Muscle of arm (tissue), 12 donors: ENCODE results near the gene MGLL. TPM values are rescaled to one million over a fixed set of nuclear protein-coding genes. Genes with fewer than 3 reads are reported as not detected.
A peak's percentile ranks its signal among the peaks of the same experiment; 100 is the strongest.

Experiments
- DNase-seq: peaks from one replicate; pipeline ENCODE4 v3.0.0-alpha.2; 2013
- polyA plus RNA-seq, 12 donors: library from polyadenylated mRNA; unstranded; fragments of 120-200 nt; gene quantifications; one replicate each; pipeline ENCODE4 v1.2.1, GENCODE V29; 2013; ENCODE audit not compliant: insufficient read length in 12 of 12

MGLL gene
- polyA plus RNA-seq, 12 donors: 16.2 to 29.9 (median 24.6) TPM; not detected in 1

DNA sequence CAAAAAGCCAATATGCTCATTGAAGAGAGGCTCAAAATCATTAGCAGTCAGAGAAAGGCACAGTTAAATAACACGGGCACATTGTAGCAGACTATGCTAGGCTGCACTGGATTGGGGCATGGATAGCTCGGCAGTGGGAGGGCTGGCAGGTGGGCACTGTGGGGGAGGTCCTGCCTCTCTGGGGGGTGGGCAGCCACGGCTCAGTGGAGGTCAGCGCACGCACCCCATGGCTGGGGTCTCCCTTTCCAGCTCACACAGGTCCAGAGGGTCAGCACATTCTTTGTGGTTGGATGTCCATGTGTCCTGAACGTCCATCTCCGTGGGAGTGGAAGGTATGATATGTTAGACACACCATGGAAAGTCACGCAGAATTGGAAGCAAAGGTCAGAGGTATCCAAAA, 18.4 kb upstream of the MGLL start:
- DNase-seq: no peak

DNA sequence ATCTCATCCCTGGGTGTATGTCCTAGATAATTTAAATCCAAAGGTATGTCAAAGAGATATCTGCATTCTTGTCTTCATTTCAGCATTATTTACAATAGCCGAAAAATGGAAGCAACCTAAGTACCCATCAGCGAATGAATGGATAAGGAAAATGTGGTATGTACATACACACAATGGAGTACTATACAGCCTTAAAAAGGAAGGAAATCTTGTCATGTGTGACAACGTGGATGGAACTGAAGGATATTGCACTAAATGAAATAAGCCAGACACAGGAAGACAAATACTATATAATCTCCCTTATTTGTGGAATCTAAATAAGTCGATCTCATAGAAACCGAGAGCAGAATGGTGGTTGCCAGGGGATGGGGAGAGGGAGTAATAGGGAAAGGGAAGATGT, 16.8 kb upstream of the MGLL start:
- DNase-seq: no peak

DNA sequence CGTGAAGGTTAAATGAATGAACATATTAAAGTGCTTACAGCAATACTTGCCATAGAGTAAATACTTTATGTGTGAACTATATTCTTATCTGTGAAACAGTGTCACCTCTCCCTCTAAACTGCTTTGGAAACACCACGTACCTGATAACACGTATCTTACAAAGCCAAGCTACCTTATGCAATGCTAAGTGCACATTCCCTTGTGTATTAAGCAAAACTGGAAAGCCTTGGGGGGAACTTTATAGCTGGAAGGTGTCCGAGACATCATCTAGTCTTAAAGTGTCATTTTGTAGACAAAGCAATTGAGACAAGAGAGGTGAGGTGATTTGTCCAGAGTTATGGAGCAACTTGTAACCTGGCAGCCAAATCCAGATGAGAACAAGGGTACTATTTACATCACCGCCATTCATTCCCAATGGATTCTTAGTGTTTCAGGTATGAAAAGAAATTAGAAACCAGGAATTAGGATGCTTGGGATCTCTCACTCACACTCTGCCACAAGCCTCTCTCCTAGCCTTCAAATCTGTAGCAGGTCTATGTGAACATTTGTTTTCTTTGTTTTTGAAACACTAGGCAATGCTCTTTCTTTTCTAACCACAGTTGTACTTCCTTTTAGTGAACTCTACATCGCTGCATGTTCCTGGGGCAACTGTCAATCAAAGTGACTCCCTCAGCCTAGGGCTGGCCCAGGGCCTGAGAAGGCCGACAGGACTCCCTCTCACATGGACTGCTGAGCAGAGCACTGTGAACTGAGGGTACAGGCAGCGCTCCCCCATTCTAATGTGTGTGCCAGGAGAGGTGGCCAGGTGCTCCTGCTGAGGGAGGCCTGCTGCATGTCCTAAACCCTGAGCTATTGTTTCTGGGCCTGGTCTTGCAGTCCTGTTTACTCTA, 13.9 kb upstream of the MGLL start:
- no peak for DNase-seq

DNA sequence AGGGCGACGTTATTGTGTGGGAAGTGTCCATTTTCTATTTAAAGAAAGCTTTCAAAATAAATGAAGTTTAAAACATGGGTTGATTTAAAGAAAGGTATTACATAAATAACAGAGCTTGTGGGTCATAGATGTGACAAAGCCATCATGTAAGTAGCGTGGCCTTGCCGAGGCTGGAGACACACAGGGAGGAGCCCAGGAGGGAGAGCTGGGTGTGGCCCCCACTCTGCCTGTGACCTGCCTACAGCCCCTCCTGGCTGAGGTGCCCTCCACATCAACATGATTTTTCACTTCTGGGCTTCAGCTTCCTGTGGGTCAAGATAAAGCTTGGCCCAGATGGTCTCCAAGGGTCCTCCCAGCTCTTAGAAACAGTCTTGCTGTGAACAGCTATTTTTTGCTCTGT, 12.5 kb upstream of the MGLL start:
- no peak for DNase-seq

DNA sequence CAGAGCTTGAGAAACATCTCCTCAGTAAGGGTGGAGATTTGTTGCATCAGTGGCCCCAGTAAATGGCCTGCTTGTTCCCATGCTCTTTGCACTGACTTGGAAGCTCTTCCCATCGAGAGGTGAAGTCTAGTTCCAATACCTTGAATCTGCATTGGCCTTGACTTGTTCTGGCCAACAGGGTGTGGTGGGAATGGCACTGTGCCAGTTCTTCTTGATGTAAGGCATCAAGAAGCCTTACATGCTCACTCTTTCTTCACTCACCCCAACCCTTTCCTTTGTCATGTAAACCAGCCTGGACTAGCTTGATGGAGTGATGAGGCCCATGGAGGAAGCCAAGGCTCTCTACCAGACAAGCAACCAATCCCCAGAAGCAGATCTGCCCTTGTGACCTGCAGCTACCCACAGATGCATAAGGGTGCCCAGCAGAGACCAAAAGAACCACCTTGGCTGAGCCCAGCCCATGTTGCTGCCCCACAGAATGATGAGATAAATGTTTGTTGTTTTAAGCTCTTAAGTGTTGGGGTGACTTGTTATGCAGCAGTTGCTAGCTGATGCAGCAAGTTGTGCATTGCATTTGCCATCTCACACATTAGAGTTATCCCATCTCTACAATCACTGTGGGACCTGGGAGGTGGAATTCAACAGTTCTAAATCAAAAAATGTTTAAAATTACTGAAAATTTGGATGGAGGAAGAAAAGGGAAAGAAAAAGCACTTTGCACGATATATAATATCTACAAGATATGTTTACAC, 11.1 kb upstream of the MGLL start:
- no peak for DNase-seq

DNA sequence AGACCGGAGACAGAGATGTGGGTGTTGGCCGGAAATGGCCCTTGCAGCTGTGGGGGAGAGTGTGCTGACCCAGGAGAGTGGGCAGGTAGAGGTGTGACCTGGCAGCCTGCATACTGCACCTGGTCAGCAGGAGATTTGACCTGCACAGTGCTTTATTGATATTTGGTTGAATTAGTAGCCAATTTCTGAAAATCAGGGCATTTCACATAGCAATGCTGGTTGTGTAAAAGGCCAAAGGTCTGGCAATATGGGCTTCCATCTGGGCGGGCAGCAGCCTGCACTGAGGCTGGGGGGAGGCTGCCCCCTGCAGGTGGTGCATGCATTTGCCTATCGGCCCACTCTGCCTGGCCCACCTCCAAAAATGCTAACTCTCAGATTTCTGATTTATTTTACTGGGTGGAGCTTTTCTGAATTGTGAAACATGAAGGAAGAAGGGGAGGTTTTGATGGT, 9.4 kb upstream of the MGLL start:
- DNase-seq: no peak

DNA sequence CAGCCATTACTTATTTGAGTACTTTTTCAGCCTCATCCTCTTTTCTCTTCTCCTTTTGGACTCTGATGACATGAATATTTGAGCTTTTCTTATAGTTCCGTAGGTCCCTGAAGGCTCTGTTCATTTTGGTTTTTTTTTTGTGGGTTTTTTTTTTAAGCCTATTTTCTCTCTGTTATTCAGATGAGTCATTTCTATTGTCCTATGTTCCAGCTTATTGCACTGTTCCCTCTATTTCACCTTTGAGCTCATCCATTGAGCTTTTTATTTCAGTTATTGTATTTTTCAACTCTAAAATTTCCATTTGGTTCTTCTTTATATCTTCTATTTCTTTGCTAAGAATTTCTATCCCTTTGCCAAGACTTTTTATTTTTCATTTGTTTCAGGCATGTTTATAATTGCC, 7.2 kb upstream of the MGLL start:
- DNase-seq: no peak

DNA sequence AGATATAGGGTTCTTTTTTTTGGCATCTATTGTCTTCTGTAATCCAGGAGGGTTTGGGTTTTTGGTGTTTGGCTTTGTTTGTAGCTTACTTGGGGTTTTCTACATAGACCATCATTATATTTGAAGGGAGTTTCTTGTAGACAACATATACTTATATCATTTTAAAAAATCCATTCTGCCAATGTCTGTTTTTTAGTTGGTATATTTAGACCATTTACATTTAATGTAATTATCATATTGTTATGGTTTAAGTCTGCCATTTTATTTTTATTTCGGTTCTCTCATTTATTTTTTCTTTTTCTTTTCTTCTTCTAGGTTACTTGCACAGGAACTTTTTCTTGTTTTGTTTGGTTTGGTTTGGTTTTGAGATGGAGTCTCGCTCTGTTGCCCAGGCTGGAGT, 5.5 kb upstream of the MGLL start:
- DNase-seq: no peak

DNA sequence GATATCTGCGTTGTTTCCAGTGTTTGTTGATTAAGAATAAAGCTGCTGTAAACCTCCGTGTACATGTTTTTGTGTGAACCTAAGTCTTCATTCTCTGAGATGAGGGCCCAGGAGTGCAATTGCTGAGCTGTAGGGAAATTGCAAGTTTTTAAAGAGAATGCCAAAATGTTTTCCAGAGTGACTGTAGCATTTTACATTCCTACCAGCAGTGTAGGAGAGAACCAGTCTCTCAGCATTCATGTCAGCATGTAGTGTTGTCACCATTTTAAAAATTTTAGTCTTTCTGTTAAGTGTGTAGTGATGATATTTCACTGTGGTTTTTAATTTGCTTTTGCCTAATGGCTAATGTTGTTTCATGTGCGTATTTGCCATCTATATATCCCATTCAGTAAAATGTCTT, 3.4 kb upstream of the MGLL start:
- DNase-seq: no peak

DNA sequence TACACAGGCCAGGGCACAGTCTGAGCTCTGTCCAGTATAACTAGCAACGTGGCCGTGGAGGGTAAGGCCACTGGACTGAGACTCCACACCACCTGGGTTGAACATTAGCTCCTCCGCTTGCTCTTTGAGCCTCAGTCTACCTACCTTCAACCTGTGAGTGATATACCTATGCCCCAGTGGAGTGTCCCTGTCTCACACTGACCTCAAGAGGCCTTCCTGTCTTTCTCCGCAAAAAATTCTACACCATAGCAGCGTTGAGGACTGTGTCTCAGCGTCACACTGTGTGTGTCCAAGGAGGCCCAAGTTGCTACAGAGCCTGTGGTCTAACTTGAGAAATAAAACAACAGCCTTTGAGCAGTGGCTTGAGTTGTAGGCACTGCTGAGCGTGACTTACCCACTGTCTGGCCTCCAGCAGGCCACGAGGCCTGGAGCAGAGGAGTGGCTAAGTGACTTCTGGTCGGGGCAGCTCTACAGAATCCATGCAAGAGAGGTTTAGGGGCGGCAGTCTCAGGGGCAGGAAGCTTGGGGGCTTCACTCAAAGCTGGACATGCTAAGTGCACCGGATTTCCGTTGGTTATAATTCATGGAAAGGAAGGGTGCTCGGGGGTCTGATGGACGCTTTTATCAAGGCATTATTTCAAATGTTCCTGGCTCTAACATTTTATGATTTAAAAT, 2.0 kb upstream of the MGLL start:
- DNase-seq: no peak

DNA sequence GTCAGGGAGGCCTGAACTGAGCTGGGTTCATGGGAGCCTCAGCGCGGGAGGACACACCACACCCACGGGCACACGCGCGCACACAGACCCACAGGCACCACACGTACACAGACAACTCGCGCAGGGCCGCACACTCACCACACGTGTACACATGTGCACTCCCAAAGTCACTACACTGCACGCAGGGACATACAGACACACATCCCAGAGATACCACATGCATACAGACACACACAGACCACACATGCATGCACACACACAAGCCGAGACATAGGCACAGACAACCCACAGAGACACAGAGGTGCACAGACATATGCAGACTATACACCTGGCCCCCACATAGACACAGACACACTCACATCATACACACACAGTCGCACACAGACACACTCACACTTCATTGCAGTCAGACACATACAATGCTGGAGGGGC, 1.1 kb upstream of the MGLL start:
- DNase-seq: no peak

DNA sequence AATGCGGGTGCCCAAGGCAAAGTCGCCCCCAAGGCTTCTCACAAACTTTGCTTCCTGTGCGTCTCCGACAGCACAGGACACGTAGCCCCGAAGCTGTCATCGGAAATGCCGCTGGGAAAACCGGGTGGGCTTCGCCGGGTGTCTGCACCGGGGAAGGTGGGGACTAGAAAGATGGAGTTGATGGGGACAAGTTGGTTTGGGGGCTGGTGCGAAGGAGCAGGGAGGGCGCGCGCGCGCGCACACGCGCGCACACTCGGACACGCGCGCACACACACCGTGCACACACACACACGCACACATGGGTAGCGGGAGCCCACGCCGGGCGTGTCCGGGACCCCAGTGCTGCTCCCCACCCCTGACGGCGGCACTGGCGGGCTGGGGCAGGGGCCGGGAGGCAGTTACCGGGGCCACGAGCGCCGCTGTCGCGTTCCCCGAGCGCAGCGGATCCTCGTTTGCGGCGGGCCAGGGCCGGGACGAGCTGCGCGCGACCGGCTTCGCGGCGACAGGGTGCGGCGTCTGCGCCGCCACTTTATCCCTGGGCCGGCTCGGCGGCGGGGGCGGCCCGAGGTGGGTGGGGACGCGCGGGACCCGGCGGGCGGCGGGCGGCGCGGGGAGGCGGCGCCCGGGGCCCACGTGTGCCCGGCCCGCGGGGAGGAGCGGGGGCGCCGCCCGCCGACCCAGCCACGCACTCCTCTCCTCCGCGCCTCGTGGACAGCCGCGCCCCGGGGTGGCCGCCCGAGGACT, 539 bp upstream of the MGLL start:
- DNase-seq: peak; percentile 64

DNA sequence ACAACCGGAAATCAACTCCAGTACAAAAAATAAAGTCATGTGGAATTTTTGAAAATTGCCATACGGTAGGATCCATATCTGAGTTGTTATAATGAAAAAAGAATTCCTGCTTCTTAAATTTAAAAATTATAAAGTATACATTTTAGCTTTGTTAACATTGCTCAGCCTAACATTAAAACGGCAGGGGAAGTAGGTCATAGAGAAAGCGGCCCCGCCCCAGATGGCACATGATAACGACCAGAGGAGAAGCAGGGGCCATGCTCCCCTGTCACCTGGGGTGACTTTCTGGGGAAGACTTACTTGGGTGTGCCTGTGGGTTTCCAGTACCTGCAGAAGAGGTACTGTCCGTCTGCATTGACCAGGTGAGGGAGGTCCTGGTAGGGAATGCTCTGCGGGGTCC, 921 bp downstream of the MGLL start:
- DNase-seq: no peak

DNA sequence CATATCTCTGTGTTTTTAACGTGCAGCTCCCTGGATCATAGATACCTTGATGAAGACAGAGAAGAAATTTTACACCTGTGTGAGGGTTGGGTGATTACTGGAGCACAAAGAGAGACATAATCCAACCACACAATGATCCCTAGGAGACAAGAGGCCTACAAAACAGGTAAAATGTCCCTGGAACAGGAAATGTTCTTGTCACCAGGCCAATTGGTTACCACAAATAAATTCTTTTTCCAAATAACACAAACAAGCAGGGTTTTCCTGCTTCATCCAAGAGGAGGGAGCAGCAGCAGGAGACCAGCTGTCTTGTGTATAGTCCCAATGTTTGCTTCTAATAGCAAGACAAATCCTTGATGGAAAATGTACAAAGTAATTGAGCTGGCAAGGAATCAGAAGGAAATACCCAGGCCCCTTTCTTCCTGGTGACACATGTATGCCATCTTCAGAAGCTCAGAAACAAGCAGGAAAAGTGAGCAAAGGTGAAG, 1.4 kb downstream of the MGLL start:
- DNase-seq: no peak

DNA sequence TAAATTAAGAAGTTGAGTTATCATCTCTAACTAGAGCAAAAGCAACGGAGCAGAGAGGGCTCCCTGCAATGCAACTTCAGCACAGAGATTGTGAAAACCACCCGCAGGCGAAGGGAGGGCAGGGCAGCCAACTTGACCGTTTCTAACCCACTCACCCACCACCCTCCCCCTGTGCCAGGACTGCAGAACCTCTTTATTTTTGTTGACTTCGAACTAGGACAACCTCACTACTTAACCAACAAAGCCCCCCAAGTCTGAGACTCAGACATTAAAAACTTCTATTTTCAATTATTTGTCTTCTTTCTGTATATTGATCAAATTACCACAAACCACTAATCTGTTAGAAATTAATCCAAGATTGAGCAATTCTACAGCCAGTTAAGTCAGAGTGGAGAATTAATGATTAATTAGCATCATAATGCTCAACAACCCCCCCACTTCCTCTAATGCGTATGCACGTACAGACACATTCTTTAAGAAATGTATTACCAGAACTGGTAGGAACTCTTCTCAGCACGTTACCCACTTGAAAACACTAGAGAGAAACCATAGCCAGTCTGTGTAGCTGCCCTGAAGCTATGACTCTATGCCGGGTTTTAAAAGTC, 2.0 kb downstream of the MGLL start:
- DNase-seq: no peak

DNA sequence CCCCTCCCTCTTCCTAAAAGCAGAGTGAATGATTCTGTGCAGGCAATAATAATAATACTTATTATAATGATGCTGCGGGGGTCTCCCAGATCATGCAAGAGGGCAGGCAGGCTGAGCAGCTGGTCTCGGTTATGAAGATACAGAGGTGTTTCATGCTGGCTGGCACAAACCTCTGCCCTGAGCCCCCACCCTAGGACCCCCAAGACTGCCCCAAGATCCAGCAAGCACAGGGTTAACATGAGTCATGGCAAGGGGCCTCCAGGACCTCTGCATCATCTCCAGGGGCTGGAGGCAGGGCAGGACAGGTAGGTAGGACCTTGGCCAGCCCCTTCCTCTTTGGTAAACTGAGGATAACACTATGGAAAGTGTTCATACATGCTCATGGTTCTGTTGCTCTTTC, 2.7 kb downstream of the MGLL start:
- DNase-seq: no peak

DNA sequence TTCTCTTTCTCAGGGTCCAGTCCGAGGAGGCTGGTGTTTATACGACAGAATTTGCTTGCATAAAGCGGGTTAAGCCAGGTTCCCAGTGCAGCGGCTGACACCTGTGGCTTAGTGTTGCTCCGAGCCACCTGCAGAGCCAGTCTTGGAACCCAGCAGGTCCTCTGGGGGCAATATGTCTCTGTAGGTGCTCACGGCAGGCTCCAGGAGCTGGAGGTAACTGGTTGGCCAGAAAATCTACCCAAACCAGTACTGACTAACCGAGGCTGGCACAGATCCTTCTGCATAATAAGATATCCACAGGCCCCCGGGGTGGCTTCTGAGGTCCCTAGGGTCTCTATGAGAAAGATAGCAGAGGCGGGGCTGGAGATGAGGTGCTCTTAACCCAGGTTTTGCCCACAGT, 3.2 kb downstream of the MGLL start:
- DNase-seq: no peak

DNA sequence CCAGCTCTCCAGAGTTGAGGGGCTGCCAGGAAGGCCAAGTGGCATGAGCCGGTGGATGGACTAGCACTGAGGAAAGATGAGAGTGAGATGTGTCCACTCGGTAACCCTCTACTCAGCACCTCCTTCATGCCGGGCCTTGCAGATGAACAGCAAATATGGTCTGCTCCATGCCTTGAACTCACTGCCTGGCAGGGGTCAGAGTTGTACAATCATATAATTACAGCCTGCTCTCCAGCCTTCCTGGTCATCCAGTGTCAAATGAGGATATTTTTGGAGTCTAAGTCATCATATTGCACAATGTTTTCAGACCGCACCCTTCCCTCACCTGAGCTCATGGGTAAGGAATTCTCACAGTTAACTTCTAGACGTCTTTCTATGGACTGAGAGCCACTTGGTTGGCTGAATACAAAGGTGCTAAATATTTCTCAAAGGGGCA, 4.9 kb downstream of the MGLL start:
- DNase-seq: no peak

DNA sequence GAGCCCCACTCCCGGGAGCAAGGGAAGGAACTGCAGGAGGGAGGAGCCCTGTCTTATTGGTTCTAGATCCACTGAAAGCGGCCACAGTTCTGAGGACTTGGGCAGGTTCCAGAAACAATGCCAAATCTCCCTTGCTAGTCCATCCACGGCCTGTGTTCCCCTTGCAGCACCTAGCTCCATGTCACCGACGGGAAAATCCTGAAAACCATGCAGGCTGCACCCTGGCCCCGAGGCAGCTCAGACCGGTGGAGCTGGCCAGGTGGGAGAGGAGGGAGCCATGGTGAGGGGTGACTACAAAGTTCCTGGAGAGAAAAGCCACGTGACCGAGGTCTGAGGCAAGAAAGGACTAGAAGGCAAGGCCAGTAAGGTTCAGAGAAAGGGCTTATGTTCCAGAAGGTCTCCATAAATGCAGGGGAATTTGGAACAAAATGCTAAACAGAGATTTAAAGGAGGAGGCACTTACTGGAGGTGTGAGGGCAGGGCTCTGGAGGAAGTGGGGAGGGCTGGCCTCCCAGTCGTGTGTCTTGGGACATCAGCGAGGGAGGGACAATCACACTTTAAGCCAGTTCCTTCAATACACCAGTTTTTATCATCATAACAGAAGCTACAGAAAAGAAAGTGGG, 5.4 kb downstream of the MGLL start:
- no peak for DNase-seq
